GM12873 (cell line): Measurements from ENCODE around the gene TEX38.

Experiments used
- CTCF ChIP-seq: IDR thresholded peaks from 2 replicates; pipeline ENCODE4 v1.5.1; 2012; ENCODE audit warnings: low read depth, mild to moderate bottlenecking, moderate library complexity, low read length, control low read depth; ENCODE audit not compliant: insufficient read depth; ENCODE audit errors: missing control alignments

Gene TEX38

GRCh38 chr1:46673749-46674182 is 2.1 kb downstream of the TEX38 start:
- no peak for TF ChIP-seq CTCF

- no peak for TF ChIP-seq CTCF
Measured at GRCh38 chr1:46675549-46676314, 4.1 kb downstream of the TEX38 start.

- TF ChIP-seq CTCF = no peak
Measured at GRCh38 chr1:46676531-46676930, 4.9 kb downstream of the TEX38 start.

- no peak for TF ChIP-seq CTCF
Measured at GRCh38 chr1:46677339-46677738, 5.7 kb downstream of the TEX38 start.

GRCh38 chr1:46679789-46680573 is 8.3 kb downstream of the TEX38 start:
- no peak for TF ChIP-seq CTCF

GRCh38 chr1:46681333-46682034 is 9.8 kb downstream of the TEX38 start:
- no peak for TF ChIP-seq CTCF

GRCh38 chr1:46682064-46682463 is 10.4 kb downstream of the TEX38 start:
- TF ChIP-seq CTCF = no peak
